Stimulated activated memory B cell treated with anti-CD40 and anti-IgM and Interleukin-4, amounts not matched to agents 10 μg/mL and 1 μg/mL and 100 μg/mL, for 72 hours (primary cell): ENCODE results near the gene TRPM3.

Experiments
- ATAC-seq: fragments of 150-1000 bp; cut with Tn5 transposase; 2 replicates; pipeline ENCODE4 v1.10.0; 2021
- H3K27ac Mint-ChIP-seq: one replicate; pipeline ENCODE4 v1.8.0; 2022; ENCODE audit warnings: mild to moderate bottlenecking, mixed read lengths
- H3K27me3 Mint-ChIP-seq: one replicate; pipeline ENCODE4 v1.8.0; 2022; ENCODE audit warnings: mixed read lengths
- H3K36me3 Mint-ChIP-seq: one replicate; pipeline ENCODE4 v1.8.0; 2022; ENCODE audit warnings: mixed read lengths
- H3K4me1 Mint-ChIP-seq: one replicate; pipeline ENCODE4 v1.8.0; 2022; ENCODE audit warnings: mixed read lengths
- H3K4me3 Mint-ChIP-seq: one replicate; pipeline ENCODE4 v1.8.0; 2022; ENCODE audit warnings: mild to moderate bottlenecking, moderate library complexity, mixed read lengths
- H3K9me3 Mint-ChIP-seq: one replicate; pipeline ENCODE4 v1.8.0; 2022; ENCODE audit warnings: mixed read lengths

TRPM3 gene

GRCh38 chr9:70561111-70561510 lies 560.3 kb downstream of the TRPM3 start:
- no peaks in the 10 kb centered on the region for H3K9me3 Mint-ChIP-seq
- H3K4me3 Mint-ChIP-seq = no peak overlapping the region
- no peak for ATAC-seq
- H3K27ac Mint-ChIP-seq = peak overlapping the region; percentile 38
- no peaks in the 10 kb centered on the region for H3K27me3 Mint-ChIP-seq
- peaks cover 32% of the 10 kb centered on the region for H3K4me1 Mint-ChIP-seq
- H3K36me3 Mint-ChIP-seq = no peaks in the 10 kb centered on the region

- Mint-ChIP-seq H3K27ac (peak overlapping the region; percentile 38), H3K4me3 (no peak overlapping the region), H3K4me1 (peaks cover 28% of the 10 kb centered on the region), H3K9me3 (no peaks in the 10 kb centered on the region), H3K36me3 (no peaks in the 10 kb centered on the region), H3K27me3 (no peaks in the 10 kb centered on the region)
- no peak for ATAC-seq
These were observed 562.3 kb downstream of the TRPM3 start for GRCh38 chr9:70559102-70559501.

GRCh38 chr9:70557661-70558369 lies 563.6 kb downstream of the TRPM3 start:
- peak; percentile 94 for ATAC-seq
- Mint-ChIP-seq H3K4me1 (peaks cover 15% of the 10 kb centered on the region), H3K4me3 (no peak overlapping the region), H3K36me3 (no peaks in the 10 kb centered on the region), H3K27me3 (no peaks in the 10 kb centered on the region), H3K27ac (peak overlapping the region; percentile 67), H3K9me3 (no peaks in the 10 kb centered on the region)

GRCh38 chr9:70556771-70557170 lies 564.6 kb downstream of the TRPM3 start:
- ATAC-seq = no peak
- Mint-ChIP-seq H3K27me3 (no peaks in the 10 kb centered on the region), H3K27ac (no peak overlapping the region), H3K9me3 (no peaks in the 10 kb centered on the region), H3K4me1 (peaks cover 12% of the 10 kb centered on the region), H3K36me3 (no peaks in the 10 kb centered on the region), H3K4me3 (no peak overlapping the region)

GRCh38 chr9:70554881-70555280 lies 566.5 kb downstream of the TRPM3 start:
- Mint-ChIP-seq H3K4me3 (no peak overlapping the region), H3K4me1 (peaks cover 12% of the 10 kb centered on the region), H3K36me3 (no peaks in the 10 kb centered on the region), H3K27me3 (no peaks in the 10 kb centered on the region), H3K9me3 (no peaks in the 10 kb centered on the region), H3K27ac (no peak overlapping the region)
- ATAC-seq = no peak

GRCh38 chr9:70553707-70554673 lies 567.4 kb downstream of the TRPM3 start:
- no peak for ATAC-seq
- Mint-ChIP-seq H3K4me1 (peaks cover 12% of the 10 kb centered on the region), H3K27me3 (no peaks in the 10 kb centered on the region), H3K4me3 (no peak overlapping the region), H3K27ac (peak overlapping the region; percentile 40), H3K36me3 (no peaks in the 10 kb centered on the region), H3K9me3 (no peaks in the 10 kb centered on the region)

- no peaks in the 10 kb centered on the region for H3K27me3 Mint-ChIP-seq
- H3K36me3 Mint-ChIP-seq = no peaks in the 10 kb centered on the region
- no peak overlapping the region for H3K4me3 Mint-ChIP-seq
- H3K9me3 Mint-ChIP-seq = no peaks in the 10 kb centered on the region
- H3K4me1 Mint-ChIP-seq = peaks cover 2% of the 10 kb centered on the region
- H3K27ac Mint-ChIP-seq = no peak overlapping the region
- no peak for ATAC-seq
These were observed 568.9 kb downstream of the TRPM3 start for GRCh38 chr9:70552561-70552960.

- Mint-ChIP-seq H3K4me1 (no peaks in the 10 kb centered on the region), H3K4me3 (no peak overlapping the region), H3K36me3 (no peaks in the 10 kb centered on the region), H3K27me3 (no peaks in the 10 kb centered on the region), H3K27ac (no peak overlapping the region), H3K9me3 (no peaks in the 10 kb centered on the region)
- ATAC-seq = no peak
These were observed 569.6 kb downstream of the TRPM3 start for GRCh38 chr9:70551801-70552200.

GRCh38 chr9:70551396-70551795 lies 570.0 kb downstream of the TRPM3 start:
- Mint-ChIP-seq H3K27me3 (no peaks in the 10 kb centered on the region), H3K4me3 (no peak overlapping the region), H3K36me3 (no peaks in the 10 kb centered on the region), H3K4me1 (no peaks in the 10 kb centered on the region), H3K9me3 (no peaks in the 10 kb centered on the region), H3K27ac (no peak overlapping the region)
- no peak for ATAC-seq

GRCh38 chr9:70549926-70550325 lies 571.5 kb downstream of the TRPM3 start:
- no peaks in the 10 kb centered on the region for H3K27me3 Mint-ChIP-seq
- H3K36me3 Mint-ChIP-seq = no peaks in the 10 kb centered on the region
- H3K9me3 Mint-ChIP-seq = no peaks in the 10 kb centered on the region
- no peaks in the 10 kb centered on the region for H3K4me1 Mint-ChIP-seq
- no peak overlapping the region for H3K4me3 Mint-ChIP-seq
- H3K27ac Mint-ChIP-seq = no peak overlapping the region
- ATAC-seq = no peak

GRCh38 chr9:70542311-70542931 lies 579.0 kb downstream of the TRPM3 start:
- Mint-ChIP-seq H3K27ac (no peak overlapping the region), H3K4me3 (no peak overlapping the region), H3K27me3 (no peaks in the 10 kb centered on the region), H3K9me3 (no peaks in the 10 kb centered on the region), H3K4me1 (no peaks in the 10 kb centered on the region), H3K36me3 (no peaks in the 10 kb centered on the region)
- no peak for ATAC-seq

GRCh38 chr9:70540016-70540415 lies 581.4 kb downstream of the TRPM3 start:
- ATAC-seq = no peak
- Mint-ChIP-seq H3K4me1 (no peaks in the 10 kb centered on the region), H3K27ac (no peak overlapping the region), H3K27me3 (no peaks in the 10 kb centered on the region), H3K4me3 (no peak overlapping the region), H3K36me3 (no peaks in the 10 kb centered on the region), H3K9me3 (no peaks in the 10 kb centered on the region)

GRCh38 chr9:70539526-70539925 lies 581.9 kb downstream of the TRPM3 start:
- Mint-ChIP-seq H3K27ac (no peak overlapping the region), H3K9me3 (no peaks in the 10 kb centered on the region), H3K36me3 (no peaks in the 10 kb centered on the region), H3K4me3 (no peak overlapping the region), H3K27me3 (no peaks in the 10 kb centered on the region), H3K4me1 (no peaks in the 10 kb centered on the region)
- no peak for ATAC-seq

GRCh38 chr9:70539001-70539400 lies 582.4 kb downstream of the TRPM3 start:
- Mint-ChIP-seq H3K27me3 (no peaks in the 10 kb centered on the region), H3K36me3 (no peaks in the 10 kb centered on the region), H3K27ac (no peak overlapping the region), H3K4me3 (no peak overlapping the region), H3K9me3 (no peaks in the 10 kb centered on the region), H3K4me1 (no peaks in the 10 kb centered on the region)
- ATAC-seq = no peak

- no peak overlapping the region for H3K4me3 Mint-ChIP-seq
These were observed 584.3 kb downstream of the TRPM3 start for GRCh38 chr9:70537084-70537483.

More at GRCh38 chr9:70537084-70537483, 584.3 kb downstream of the TRPM3 start:
- no peaks in the 10 kb centered on the region for H3K9me3 Mint-ChIP-seq
- H3K27ac Mint-ChIP-seq = no peak overlapping the region
- no peak for ATAC-seq
- no peaks in the 10 kb centered on the region for H3K4me1 Mint-ChIP-seq
- H3K27me3 Mint-ChIP-seq = no peaks in the 10 kb centered on the region
- no peaks in the 10 kb centered on the region for H3K36me3 Mint-ChIP-seq
